Neural progenitor cell (in vitro differentiated cells): Measurements from ENCODE around the gene TBC1D3B.
"Not testable (repeated sequence)": the region's sequence is repeated elsewhere in the genome, so short reads cannot be mapped to it uniquely, and the experiment has no call there.

Experiments used
- CTCF ChIP-seq: fragments of 200-600 bp; sonication (generic); IDR thresholded peaks from 2 replicates; pipeline ENCODE4 v1.5.1; 2017; ENCODE audit warnings: antibody characterized with exemption, mild to moderate bottlenecking
- EZH2phosphoT487 ChIP-seq: fragments of 200-600 bp; sonication (generic); IDR thresholded peaks from 2 replicates; pipeline ENCODE4 v1.6.1; 2017; ENCODE audit warnings: antibody characterized with exemption

- not testable (repeated sequence) for TF ChIP-seq CTCF, EZH2phosphoT487
These were observed 14.3 kb upstream of the TBC1D3B start for GRCh38 chr17:36190549-36191330.
